Trophoblast cell (in vitro differentiated cells and primary cell): ENCODE measurements around the gene TMEM130.

Experiments used
- DNase-seq, 2 donors: peaks; one replicate each; pipeline ENCODE4 v3.0.0-alpha.2; 2016
- H2AFZ ChIP-seq: 2 replicates; pipeline ENCODE4 v1.6.1; 2013; ENCODE audit warnings: low read length, moderate library complexity, mild to moderate bottlenecking; ENCODE audit not compliant: insufficient read depth, poor library complexity
- H2AK5ac ChIP-seq: 2 replicates; pipeline ENCODE4 v1.6.1; 2013; ENCODE audit warnings: mild to moderate bottlenecking, low read length
- H2BK120ac ChIP-seq: 2 replicates; pipeline ENCODE4 v1.6.1; 2013; ENCODE audit warnings: low read length, mild to moderate bottlenecking, moderate library complexity; ENCODE audit not compliant: insufficient read depth, poor library complexity
- H2BK12ac ChIP-seq: 2 replicates; pipeline ENCODE4 v1.6.1; 2013; ENCODE audit warnings: mild to moderate bottlenecking, low read length, moderate library complexity
- H2BK5ac ChIP-seq: 2 replicates; pipeline ENCODE4 v1.6.1; 2013; ENCODE audit warnings: low read length, low read depth, moderate library complexity, mild to moderate bottlenecking; ENCODE audit not compliant: poor library complexity
- H3K14ac ChIP-seq: 2 replicates; pipeline ENCODE4 v1.6.1; 2013; ENCODE audit warnings: mild to moderate bottlenecking, low read length
- H3K18ac ChIP-seq: 2 replicates; pipeline ENCODE4 v1.6.1; 2013; ENCODE audit warnings: mild to moderate bottlenecking, low read length
- H3K23ac ChIP-seq: 2 replicates; pipeline ENCODE4 v1.6.1; 2013; ENCODE audit warnings: low read length
- H3K27ac ChIP-seq: 2 replicates; pipeline ENCODE4 v1.5.1; 2013; ENCODE audit warnings: low read depth, mild to moderate bottlenecking, inconsistent platforms, low read length, moderate library complexity
- H3K27me3 ChIP-seq: 2 replicates; pipeline ENCODE4 v1.6.1; 2013; ENCODE audit warnings: inconsistent platforms, mild to moderate bottlenecking, low read length, moderate library complexity; ENCODE audit not compliant: insufficient read depth
- H3K36me3 ChIP-seq, 2 experiments: 1 replicate in 1 of 2; 2 replicates in 1 of 2; pipeline ENCODE4 v1.6.1; 2013; ENCODE audit warnings: low read length in 2 of 2, mild to moderate bottlenecking in 2 of 2, moderate library complexity in 1 of 2; ENCODE audit not compliant: insufficient read depth in 2 of 2, control insufficient read depth in 1 of 2
- H3K4ac ChIP-seq: 2 replicates; pipeline ENCODE4 v1.6.1; 2013; ENCODE audit warnings: low read depth, mild to moderate bottlenecking, low read length, moderate library complexity
- H3K4me1 ChIP-seq, 2 experiments: 1 replicate in 1 of 2; 2 replicates in 1 of 2; pipeline ENCODE4 v1.6.1; 2013; ENCODE audit warnings: low read length in 2 of 2, mild to moderate bottlenecking in 2 of 2, moderate library complexity in 1 of 2; ENCODE audit not compliant: insufficient read depth in 2 of 2, control insufficient read depth in 1 of 2
- H3K4me2 ChIP-seq: 2 replicates; pipeline ENCODE4 v1.6.1; 2013; ENCODE audit warnings: inconsistent platforms, mild to moderate bottlenecking, low read length, moderate library complexity
- H3K4me3 ChIP-seq: 2 replicates; pipeline ENCODE4 v1.5.1; 2013; ENCODE audit warnings: mild to moderate bottlenecking, low read depth, low read length, inconsistent platforms
- H3K79me1 ChIP-seq: one replicate; pipeline ENCODE4 v1.6.1; 2013; ENCODE audit warnings: low read length
- H3K79me2 ChIP-seq: 2 replicates; pipeline ENCODE4 v1.6.1; 2013; ENCODE audit warnings: low read length, mild to moderate bottlenecking; ENCODE audit not compliant: control insufficient read depth, insufficient read depth, poor library complexity
- H3K9ac ChIP-seq: 2 replicates; pipeline ENCODE4 v1.6.1; 2013; ENCODE audit warnings: mild to moderate bottlenecking, low read length
- H3K9me3 ChIP-seq: 2 replicates; pipeline ENCODE4 v1.6.1; 2013; ENCODE audit warnings: low read depth, mild to moderate bottlenecking, control low read depth, inconsistent platforms, low read length; ENCODE audit not compliant: insufficient read depth
- H4K12ac ChIP-seq: 2 replicates; pipeline ENCODE4 v1.6.1; 2013; ENCODE audit warnings: low read depth, mild to moderate bottlenecking, low read length, moderate library complexity
- H4K8ac ChIP-seq: 2 replicates; pipeline ENCODE4 v1.6.1; 2013; ENCODE audit warnings: low read depth, mild to moderate bottlenecking, low read length, moderate library complexity
- H4K91ac ChIP-seq: one replicate; pipeline ENCODE4 v1.6.1; 2013; ENCODE audit warnings: low read depth, mild to moderate bottlenecking, low read length, moderate library complexity
- WGBS: extraction: QIAGEN DNeasy Blood & Tissue Kit; methylation state at CpG from one replicate; pipeline ENCODE4 v1.1.7; 2013; ENCODE audit warnings: missing lambda C conversion rate; ENCODE audit not compliant: insufficient read length, insufficient coverage; ENCODE audit errors: extremely low coverage; 5-methylcytosine and 5-hydroxymethylcytosine counted together

The TMEM130 gene

DNA sequence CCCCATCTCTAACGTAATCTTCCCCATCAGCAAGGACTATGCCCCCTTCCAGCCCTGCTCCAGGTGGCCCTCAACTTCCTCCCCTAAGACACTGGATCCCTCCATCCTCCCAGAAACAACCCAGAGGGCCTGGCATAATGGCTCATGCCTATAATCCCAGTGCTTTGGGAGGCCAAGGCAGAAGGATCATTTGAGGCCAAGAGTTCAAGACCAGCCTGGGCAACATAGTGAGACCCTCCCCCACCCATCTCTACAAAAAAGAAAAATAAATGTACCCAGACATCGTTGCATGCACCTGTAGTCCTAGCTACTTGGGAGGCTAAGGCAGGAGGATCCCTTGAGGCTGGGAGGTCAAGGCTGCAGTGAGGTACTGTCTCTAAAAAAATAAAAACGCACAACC lies 42.6 kb downstream of the TMEM130 start:
- peaks cover 0 to 3% of the 10 kb centered on the region in 2 experiments for H3K4me1 ChIP-seq
- no peak overlapping the region for H2BK5ac ChIP-seq
- no peak for DNase-seq
- H3K18ac ChIP-seq: no peak overlapping the region
- H2AK5ac ChIP-seq: no peak overlapping the region
- no peak overlapping the region for H4K91ac ChIP-seq
- H3K79me2 ChIP-seq: no peaks in the 10 kb centered on the region
- no peak overlapping the region for H2AFZ ChIP-seq
- no peak overlapping the region for H4K12ac ChIP-seq
- H3K9ac ChIP-seq: no peak overlapping the region
- H3K4me3 ChIP-seq: no peak overlapping the region
- no peak overlapping the region for H3K14ac ChIP-seq
- H3K36me3 ChIP-seq: no peaks in the 10 kb centered on the region
- peaks cover 1% of the 10 kb centered on the region for H3K9me3 ChIP-seq
- no peaks in the 10 kb centered on the region for H3K79me1 ChIP-seq
- H3K27ac ChIP-seq: no peak overlapping the region
- no peak overlapping the region for H4K8ac ChIP-seq
- no peak overlapping the region for H3K4ac ChIP-seq
- H3K23ac ChIP-seq: no peak overlapping the region
- H2BK120ac ChIP-seq: no peak overlapping the region
- no peak overlapping the region for H2BK12ac ChIP-seq
- H3K27me3 ChIP-seq: no peaks in the 10 kb centered on the region
- no CpG with 5 or more reads among the region's 3 CpGs for WGBS
- H3K4me2 ChIP-seq: no peak overlapping the region

DNA sequence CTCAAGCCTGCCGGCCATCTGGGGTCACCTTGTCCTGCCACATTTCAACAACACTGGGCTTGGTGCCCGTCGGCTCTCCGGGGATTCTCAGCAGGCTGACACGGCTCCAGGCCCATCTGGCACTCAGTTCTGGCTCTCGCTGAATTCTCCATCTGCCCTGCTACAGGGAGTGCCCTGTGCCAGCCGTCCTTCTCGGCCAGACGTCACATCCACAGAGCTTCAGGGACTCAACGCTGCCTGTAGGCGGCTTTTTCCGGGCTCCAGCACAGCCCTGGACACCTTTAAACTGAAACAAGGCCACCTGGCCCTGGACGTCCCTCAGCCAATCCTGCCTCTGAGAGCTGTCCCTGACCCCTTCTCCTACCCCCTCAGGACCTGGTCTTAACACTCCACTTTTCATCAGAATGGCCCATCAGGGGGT lies 43.0 kb downstream of the TMEM130 start:
- H3K4me3 ChIP-seq: no peak overlapping the region
- H3K23ac ChIP-seq: no peak overlapping the region
- H3K4me2 ChIP-seq: no peak overlapping the region
- H2BK12ac ChIP-seq: no peak overlapping the region
- H2AFZ ChIP-seq: no peak overlapping the region
- no peak overlapping the region for H4K12ac ChIP-seq
- H2BK5ac ChIP-seq: no peak overlapping the region
- no peaks in the 10 kb centered on the region for H3K79me2 ChIP-seq
- no peak overlapping the region for H3K27ac ChIP-seq
- H3K18ac ChIP-seq: no peak overlapping the region
- no peak overlapping the region for H3K4ac ChIP-seq
- peaks cover 1% of the 10 kb centered on the region for H3K9me3 ChIP-seq
- no peak overlapping the region for H3K14ac ChIP-seq
- H3K79me1 ChIP-seq: no peaks in the 10 kb centered on the region
- H3K4me1 ChIP-seq: peaks cover 0 to 3% of the 10 kb centered on the region in 2 experiments
- H3K9ac ChIP-seq: no peak overlapping the region
- H4K91ac ChIP-seq: no peak overlapping the region
- no peaks in the 10 kb centered on the region for H3K27me3 ChIP-seq
- H3K36me3 ChIP-seq: no peaks in the 10 kb centered on the region
- no peak overlapping the region for H4K8ac ChIP-seq
- no CpG with 5 or more reads among the region's 13 CpGs for WGBS
- no peak overlapping the region for H2BK120ac ChIP-seq
- no peak for DNase-seq
- no peak overlapping the region for H2AK5ac ChIP-seq

- Histone ChIP-seq H3K14ac (no peak overlapping the region), H4K12ac (no peak overlapping the region), H3K36me3 (no peaks in the 10 kb centered on the region), H3K9me3 (peaks cover 1% of the 10 kb centered on the region), H2BK12ac (no peak overlapping the region), H3K9ac (no peak overlapping the region), H3K4me3 (no peak overlapping the region), H4K91ac (no peak overlapping the region), H3K4me2 (no peak overlapping the region), H4K8ac (no peak overlapping the region), H3K27me3 (no peaks in the 10 kb centered on the region), H2AK5ac (no peak overlapping the region), H3K79me1 (no peaks in the 10 kb centered on the region), H3K27ac (no peak overlapping the region), H2AFZ (no peak overlapping the region), H2BK5ac (no peak overlapping the region), H2BK120ac (no peak overlapping the region), H3K4ac (no peak overlapping the region), H3K18ac (no peak overlapping the region), H3K4me1 (peaks cover 0 to 3% of the 10 kb centered on the region in 2 experiments), H3K23ac (no peak overlapping the region), H3K79me2 (no peaks in the 10 kb centered on the region)
- DNase-seq: no peak
- no CpG with 5 or more reads among the region's 20 CpGs for WGBS
Measured at GRCh38 chr7:98826387-98826786, 43.4 kb downstream of the TMEM130 start.

- no peak overlapping the region for H3K4ac ChIP-seq
Measured at GRCh38 chr7:98823226-98823625, 46.6 kb downstream of the TMEM130 start.

More at GRCh38 chr7:98823226-98823625, 46.6 kb downstream of the TMEM130 start:
- H3K9ac ChIP-seq: no peak overlapping the region
- H3K27ac ChIP-seq: no peak overlapping the region
- H3K9me3 ChIP-seq: peaks cover 3% of the 10 kb centered on the region
- no peaks in the 10 kb centered on the region for H3K27me3 ChIP-seq
- no CpG with 5 or more reads among the region's 4 CpGs for WGBS
- H2BK12ac ChIP-seq: no peak overlapping the region
- H3K18ac ChIP-seq: no peak overlapping the region
- no peak overlapping the region for H2BK5ac ChIP-seq
- H2AK5ac ChIP-seq: no peak overlapping the region
- no peak overlapping the region for H3K14ac ChIP-seq
- H4K8ac ChIP-seq: no peak overlapping the region
- H3K79me1 ChIP-seq: no peaks in the 10 kb centered on the region
- H4K12ac ChIP-seq: no peak overlapping the region
- no peak overlapping the region for H3K23ac ChIP-seq
- H3K36me3 ChIP-seq: no peaks in the 10 kb centered on the region
- no peak overlapping the region for H2BK120ac ChIP-seq
- peaks cover 6% of the 10 kb centered on the region in 2 experiments for H3K4me1 ChIP-seq
- no peak overlapping the region for H2AFZ ChIP-seq
- H3K4me3 ChIP-seq: no peak overlapping the region
- no peak for DNase-seq
- H3K79me2 ChIP-seq: no peaks in the 10 kb centered on the region
- H4K91ac ChIP-seq: no peak overlapping the region
- no peak overlapping the region for H3K4me2 ChIP-seq
